HG02970 (cell line): ENCODE data around the gene C2orf76.

ENCODE experiments used
- ATAC-seq: cut with Tn5 transposase; IDR thresholded peaks from one replicate; pipeline ENCODE4 v1.9.1; 2021; ENCODE audit warnings: mild to moderate bottlenecking, moderate library complexity, moderate number of reproducible peaks; ENCODE audit not compliant: unreplicated experiment, low FRiP score

The C2orf76 gene

GRCh38 chr2:119338826-119339561 is 27.6 kb downstream of the C2orf76 start:
- ATAC-seq: peak; percentile 92

- ATAC-seq: no peak
These were observed 28.4 kb downstream of the C2orf76 start for GRCh38 chr2:119338272-119338671.

- ATAC-seq: no peak
These were observed 28.9 kb downstream of the C2orf76 start for GRCh38 chr2:119337749-119338148.

- ATAC-seq: no peak
These were observed 32.8 kb downstream of the C2orf76 start for GRCh38 chr2:119333833-119334232.

- ATAC-seq: no peak
These were observed 33.3 kb downstream of the C2orf76 start for GRCh38 chr2:119333360-119333759.

GRCh38 chr2:119332953-119333352 is 33.7 kb downstream of the C2orf76 start:
- ATAC-seq: no peak

- no peak for ATAC-seq
These were observed 39.2 kb downstream of the C2orf76 start for GRCh38 chr2:119327431-119327830.

GRCh38 chr2:119326938-119327337 is 39.7 kb downstream of the C2orf76 start:
- no peak for ATAC-seq

GRCh38 chr2:119324685-119325270 is 41.9 kb downstream of the C2orf76 start:
- ATAC-seq: no peak

GRCh38 chr2:119323459-119323858 is 43.2 kb downstream of the C2orf76 start:
- ATAC-seq: no peak

- ATAC-seq: no peak
These were observed 47.0 kb downstream of the C2orf76 start for GRCh38 chr2:119319593-119319992.

GRCh38 chr2:119317554-119317953 is 49.1 kb downstream of the C2orf76 start:
- ATAC-seq: no peak

GRCh38 chr2:119316066-119316465 is 50.6 kb downstream of the C2orf76 start:
- no peak for ATAC-seq

- ATAC-seq: no peak
These were observed 51.3 kb downstream of the C2orf76 start for GRCh38 chr2:119315241-119315925.

- ATAC-seq: no peak
These were observed 54.8 kb downstream of the C2orf76 start for GRCh38 chr2:119311831-119312230.

GRCh38 chr2:119311371-119311770 is 55.3 kb downstream of the C2orf76 start:
- no peak for ATAC-seq

- no peak for ATAC-seq
These were observed 57.8 kb downstream of the C2orf76 start for GRCh38 chr2:119308793-119309330.

- no peak for ATAC-seq
These were observed 59.1 kb downstream of the C2orf76 start for GRCh38 chr2:119307419-119308140.

GRCh38 chr2:119306196-119306590 is 60.4 kb downstream of the C2orf76 start:
- no peak for ATAC-seq

GRCh38 chr2:119305497-119306195 is 61.0 kb downstream of the C2orf76 start:
- no peak for ATAC-seq
